Right lobe of liver (tissue), 6 donors: ENCODE measurements around the gene SRMS. TPM values are rescaled to one million over a fixed set of nuclear protein-coding genes. Genes with fewer than 3 reads are reported as not detected.

Experiments used
- ATAC-seq, 4 donors: fragments of 200-7000 bp; cut with Tn5 transposase; one replicate each; pipeline ENCODE4 v1.9.1; 2020; ENCODE audit warnings: mild to moderate bottlenecking in 4 of 4, moderate library complexity in 4 of 4
- DNase-seq, 3 donors: peaks; one replicate each; pipeline ENCODE4 v3.0.0-alpha.2; 2020
- H3K27ac ChIP-seq, 3 donors: fragments of 200-600 bp; one replicate each; pipeline ENCODE4 v1.8.0; 2022
- H3K27me3 ChIP-seq, 2 donors: fragments of 200-600 bp; one replicate each; pipeline ENCODE4 v1.8.0; 2022
- H3K36me3 ChIP-seq, 4 donors: fragments of 200-600 bp; sonication (generic) in 1 of 4; one replicate each; pipeline versions ENCODE4 v1.5.1 to v1.8.0; 2017 to 2022; ENCODE audit warnings: control low read depth in 1 of 4
- H3K4me1 ChIP-seq, 4 donors: fragments of 200-600 bp; sonication (generic) in 1 of 4; one replicate each; pipeline versions ENCODE4 v1.5.1 to v1.8.0; 2017 to 2022; ENCODE audit warnings: control low read depth in 1 of 4
- H3K4me3 ChIP-seq, 3 donors: fragments of 200-600 bp; one replicate each; pipeline ENCODE4 v1.8.0; 2022
- H3K9me3 ChIP-seq, 4 donors: fragments of 200-600 bp; sonication (generic) in 1 of 4; one replicate each; pipeline versions ENCODE4 v1.5.1 to v1.8.0; 2017 to 2022; ENCODE audit warnings: control low read depth in 1 of 4
- POLR2A ChIP-seq: fragments of 450-650 bp; IDR thresholded peaks from one replicate; pipeline ENCODE4 v1.6.1; 2017; ENCODE audit warnings: antibody characterized with exemption, mild to moderate bottlenecking
- WGBS: methylation state at CpG from one replicate; pipeline ENCODE4 v1.1.6; 2018; ENCODE audit warnings: low coverage, low lambda C conversion rate; ENCODE audit not compliant: insufficient coverage; ENCODE audit errors: missing lambda C conversion rate; 5-methylcytosine and 5-hydroxymethylcytosine counted together
- intact Hi-C, 2 donors: fragments of 100-400 bp; cut with DNase I; formaldehyde crosslinking; loops; one replicate each; pipeline versions ENCODE4 v1.11.2 to v1.14.1; 2022
- total RNA-seq, 6 experiments: library from RNA; depleted of rRNA in 2 of 6; stranded (reverse); fragments of >200 nt in 2 of 6; fragmentation: NEBNext Ultra II Directional in 3 of 6; extraction: Animal tissue kit (Norgen Biotek cat#: 25700) in 3 of 6; gene quantifications; one replicate each; pipeline versions ENCODE4 v1.1.0 to v1.2.4, GENCODE V29; 2016 to 2023
- TF ChIP-seq, protein P1 (sequence below), 4 donors: fragments of 200-600 bp in 3 of 4; fragments of 450-650 bp in 1 of 4; IDR thresholded peaks; one replicate each; pipeline versions ENCODE4 v1.5.1 to v1.8.0; 2016 to 2022; ENCODE audit warnings: antibody characterized with exemption in 4 of 4, mild to moderate bottlenecking in 2 of 4
- donor health status: DM: no; HTN: yes; CAD: no.
- donor health status: DM: no; HTN: no; CAD: no.
- donor health status: DM: no; HTN: no; CAD: no.
- donor health status: DM: no; HTN: yes; CAD: no.
- donor health status: DM: no; HTN: yes; CAD: no.

Gene SRMS
- total RNA-seq, 6 experiments from 2014 or later = not detected

- no peaks in the 10 kb centered on the region for H3K9me3 ChIP-seq
- ATAC-seq = no peak
- TF ChIP-seq POLR2A = no peak
- TF ChIP-seq, protein P1, sequence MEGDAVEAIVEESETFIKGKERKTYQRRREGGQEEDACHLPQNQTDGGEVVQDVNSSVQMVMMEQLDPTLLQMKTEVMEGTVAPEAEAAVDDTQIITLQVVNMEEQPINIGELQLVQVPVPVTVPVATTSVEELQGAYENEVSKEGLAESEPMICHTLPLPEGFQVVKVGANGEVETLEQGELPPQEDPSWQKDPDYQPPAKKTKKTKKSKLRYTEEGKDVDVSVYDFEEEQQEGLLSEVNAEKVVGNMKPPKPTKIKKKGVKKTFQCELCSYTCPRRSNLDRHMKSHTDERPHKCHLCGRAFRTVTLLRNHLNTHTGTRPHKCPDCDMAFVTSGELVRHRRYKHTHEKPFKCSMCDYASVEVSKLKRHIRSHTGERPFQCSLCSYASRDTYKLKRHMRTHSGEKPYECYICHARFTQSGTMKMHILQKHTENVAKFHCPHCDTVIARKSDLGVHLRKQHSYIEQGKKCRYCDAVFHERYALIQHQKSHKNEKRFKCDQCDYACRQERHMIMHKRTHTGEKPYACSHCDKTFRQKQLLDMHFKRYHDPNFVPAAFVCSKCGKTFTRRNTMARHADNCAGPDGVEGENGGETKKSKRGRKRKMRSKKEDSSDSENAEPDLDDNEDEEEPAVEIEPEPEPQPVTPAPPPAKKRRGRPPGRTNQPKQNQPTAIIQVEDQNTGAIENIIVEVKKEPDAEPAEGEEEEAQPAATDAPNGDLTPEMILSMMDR (IDR thresholded peaks at IDR 0.05) = no peak
- H3K4me3 ChIP-seq = no peak overlapping the region
- DNase-seq = no peak
- no peaks in the 10 kb centered on the region for H3K4me1 ChIP-seq
- no peaks in the 10 kb centered on the region for H3K27me3 ChIP-seq
- WGBS = 79% methylated on average over 20 of the region's 26 CpGs
- intact Hi-C loops = no loop called here
- no peaks in the 10 kb centered on the region for H3K36me3 ChIP-seq
- H3K27ac ChIP-seq = no peak overlapping the region
Measured at GRCh38 chr20:63578224-63579016, 30.9 kb upstream of the SRMS start.

DNA sequence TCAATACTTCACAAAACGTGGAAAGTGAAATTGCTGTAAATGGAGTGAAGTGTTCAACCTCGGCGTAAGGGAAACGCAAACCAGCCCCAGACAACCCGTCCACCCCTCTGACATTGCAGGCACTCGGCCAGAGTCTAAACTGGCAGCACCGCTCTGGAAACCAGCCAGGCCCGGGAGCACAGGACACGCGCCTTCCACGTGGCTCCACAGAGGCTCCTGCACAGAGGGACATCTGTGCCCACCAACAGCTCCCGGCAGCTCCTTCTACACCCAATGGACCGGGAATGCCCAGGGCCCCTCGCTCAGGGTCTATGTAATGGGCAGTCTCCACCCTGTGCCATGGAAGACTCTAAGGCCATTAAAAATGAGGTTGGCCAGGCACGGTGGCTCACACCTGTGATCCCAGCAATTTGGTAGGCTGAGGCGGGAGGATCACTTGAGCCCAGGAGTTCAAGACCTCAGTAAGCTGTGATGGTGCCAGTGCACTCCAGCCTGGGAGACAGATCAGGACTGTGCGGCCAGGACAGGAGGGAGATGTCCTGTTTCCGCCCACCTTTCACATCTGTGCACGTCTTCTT, 29.9 kb upstream of the SRMS start:
- peak; percentile 58 to 75 (median 63) for ATAC-seq
- DNase-seq = peak; percentile 83 to 91 (median 85)

DNA sequence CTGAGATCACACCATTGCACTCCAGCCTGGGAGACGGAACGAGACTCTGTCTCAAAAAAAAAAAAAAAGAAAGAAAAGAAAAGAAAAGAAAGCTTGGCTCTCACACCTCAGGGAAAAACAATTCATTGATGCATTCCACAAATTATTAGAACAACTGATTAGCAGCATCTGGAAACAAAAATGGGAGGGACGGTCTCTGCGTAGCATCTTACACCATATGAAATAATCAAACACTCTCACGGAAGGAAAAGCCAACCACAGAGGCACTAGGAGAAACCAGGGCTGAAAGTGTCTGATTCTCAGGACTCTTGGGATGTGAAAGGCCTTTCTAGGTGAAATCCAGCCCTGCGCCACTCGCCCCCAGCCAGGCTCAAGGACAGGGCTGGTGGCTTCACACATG, 28.8 kb upstream of the SRMS start:
- H3K27me3 ChIP-seq = no peaks in the 10 kb centered on the region
- no peaks in the 10 kb centered on the region for H3K36me3 ChIP-seq
- DNase-seq (no peak), ATAC-seq (no peak)
- no peak overlapping the region for H3K4me3 ChIP-seq
- no peak overlapping the region for H3K27ac ChIP-seq
- intact Hi-C loops = no loop called here
- H3K9me3 ChIP-seq = no peaks in the 10 kb centered on the region
- WGBS = 75% methylated on average over 5 of the region's 7 CpGs
- TF ChIP-seq, protein P1 (IDR thresholded peaks at IDR 0.05) = no peak
- no peak for TF ChIP-seq POLR2A
- no peaks in the 10 kb centered on the region for H3K4me1 ChIP-seq

More for the DNA sequence above, 29.9 kb upstream of the SRMS start:
- Histone ChIP-seq H3K4me3 (no peak overlapping the region), H3K36me3 (no peaks in the 10 kb centered on the region), H3K9me3 (no peaks in the 10 kb centered on the region), H3K4me1 (no peaks in the 10 kb centered on the region), H3K27me3 (no peaks in the 10 kb centered on the region), H3K27ac (no peak overlapping the region)
- intact Hi-C loops = no loop called here
- TF ChIP-seq, protein P1 (IDR thresholded peaks at IDR 0.05) = no peak
- no peak for TF ChIP-seq POLR2A
- 4% methylated on average over 5 of the region's 19 CpGs for WGBS

- WGBS = 56% methylated on average over 13 of the region's 28 CpGs
- H3K4me1 ChIP-seq = no peaks in the 10 kb centered on the region
- H3K27ac ChIP-seq = peak overlapping the region in 1 of 3 donors; percentile 78
Measured at GRCh38 chr20:63574829-63575743, 27.5 kb upstream of the SRMS start.

More at GRCh38 chr20:63574829-63575743, 27.5 kb upstream of the SRMS start:
- Histone ChIP-seq H3K9me3 (no peaks in the 10 kb centered on the region), H3K4me3 (no peak overlapping the region), H3K36me3 (no peaks in the 10 kb centered on the region), H3K27me3 (no peaks in the 10 kb centered on the region)
- intact Hi-C loops = no loop called here
- ATAC-seq = no peak
- no peak for TF ChIP-seq POLR2A
- TF ChIP-seq, protein P1 (IDR thresholded peaks at IDR 0.05) = no peak
- DNase-seq = no peak
